Activated CD4-positive, alpha-beta T cell treated with anti-CD3 and anti-CD28 coated beads, Interleukin-2, amount 50 U/mL, for 48 hours (primary cell): ENCODE data around the gene IL4R.

ENCODE experiments used
- DNase-seq, 2 experiments: peaks; one replicate each; pipeline ENCODE4 v3.0.0-alpha.2; 2020

The IL4R gene

GRCh38 chr16:27333104-27333503, 19.3 kb downstream of the IL4R start:
- DNase-seq, result no peak

GRCh38 chr16:27333549-27333948, 19.8 kb downstream of the IL4R start:
- no peak for DNase-seq

- no peak for DNase-seq
Measured at GRCh38 chr16:27334192-27334764, 20.5 kb downstream of the IL4R start.

- no peak for DNase-seq
Measured at GRCh38 chr16:27334838-27335237, 21.1 kb downstream of the IL4R start.

GRCh38 chr16:27335349-27336053, 21.7 kb downstream of the IL4R start:
- DNase-seq, result no peak

GRCh38 chr16:27337024-27337423, 23.2 kb downstream of the IL4R start:
- DNase-seq, result no peak

- DNase-seq, result no peak
Measured at GRCh38 chr16:27339180-27339579, 25.4 kb downstream of the IL4R start.

GRCh38 chr16:27340654-27341053, 26.9 kb downstream of the IL4R start:
- no peak for DNase-seq

GRCh38 chr16:27341549-27341948, 27.8 kb downstream of the IL4R start:
- DNase-seq, result no peak

GRCh38 chr16:27341971-27342370, 28.2 kb downstream of the IL4R start:
- DNase-seq, result no peak

- DNase-seq, result no peak
Measured at GRCh38 chr16:27344721-27345120, 30.9 kb downstream of the IL4R start.

- no peak for DNase-seq
Measured at GRCh38 chr16:27345201-27345600, 31.4 kb downstream of the IL4R start.

GRCh38 chr16:27346819-27347218, 33.0 kb downstream of the IL4R start:
- DNase-seq, result no peak

- no peak for DNase-seq
Measured at GRCh38 chr16:27347930-27348685, 34.3 kb downstream of the IL4R start.

- no peak for DNase-seq
Measured at GRCh38 chr16:27349276-27349675, 35.5 kb downstream of the IL4R start.

- DNase-seq, result no peak
Measured at GRCh38 chr16:27350006-27350405, 36.2 kb downstream of the IL4R start.

GRCh38 chr16:27351989-27352388, 38.2 kb downstream of the IL4R start:
- no peak for DNase-seq

GRCh38 chr16:27353853-27354252, 40.1 kb downstream of the IL4R start:
- DNase-seq, result no peak

- DNase-seq, result peak; percentile 62 to 73
Measured at GRCh38 chr16:27355610-27356009, 41.8 kb downstream of the IL4R start.

- DNase-seq, result no peak
Measured at GRCh38 chr16:27356794-27357193, 43.0 kb downstream of the IL4R start.

- DNase-seq, result no peak
Measured at GRCh38 chr16:27359051-27359450, 45.3 kb downstream of the IL4R start.

GRCh38 chr16:27359615-27360014, 45.8 kb downstream of the IL4R start:
- no peak for DNase-seq

GRCh38 chr16:27361987-27362386, 48.2 kb downstream of the IL4R start:
- DNase-seq, result no peak

- no peak for DNase-seq
Measured at GRCh38 chr16:27362570-27363245, 48.9 kb downstream of the IL4R start.
